DOHH2 (cell line): Measurements from ENCODE around the gene DPPA2.

Experiments
- H3F3A ChIP-seq: fragments of 200-600 bp; sonication (generic), shearing (Covaris generic); 2 replicates; pipeline ENCODE4 v1.6.0; 2016; ENCODE audit warnings: antibody characterized with exemption, mild to moderate bottlenecking; ENCODE audit not compliant: control insufficient read depth, insufficient read depth
- H3K27ac ChIP-seq: fragments of 200-600 bp; sonication (generic); 2 replicates; pipeline ENCODE4 v1.5.1; 2014; ENCODE audit warnings: low read depth, mild to moderate bottlenecking, low read length, moderate library complexity
- H3K27me3 ChIP-seq: fragments of 200-600 bp; sonication (generic); 2 replicates; pipeline ENCODE4 v1.6.1; 2014; ENCODE audit warnings: mild to moderate bottlenecking, low read length, mixed read lengths; ENCODE audit not compliant: control insufficient read depth
- H3K36me3 ChIP-seq: fragments of 200-600 bp; sonication (generic); 2 replicates; pipeline ENCODE4 v1.6.1; 2014; ENCODE audit warnings: mild to moderate bottlenecking, low read length, moderate library complexity, mixed read lengths; ENCODE audit not compliant: control insufficient read depth
- H3K4me1 ChIP-seq: fragments of 200-600 bp; sonication (generic); 2 replicates; pipeline ENCODE4 v1.6.1; 2014; ENCODE audit warnings: mild to moderate bottlenecking, low read length, mixed read lengths; ENCODE audit not compliant: control insufficient read depth
- H3K4me2 ChIP-seq: fragments of 200-600 bp; sonication (generic); 2 replicates; pipeline ENCODE4 v1.6.0; 2014; ENCODE audit warnings: mild to moderate bottlenecking, low read length, moderate library complexity
- H3K4me3 ChIP-seq: fragments of 200-600 bp; sonication (generic); 2 replicates; pipeline ENCODE4 v1.5.1; 2014; ENCODE audit warnings: mild to moderate bottlenecking, low read length, mixed read lengths
- H3K79me2 ChIP-seq: fragments of 200-600 bp; sonication (generic); 2 replicates; pipeline ENCODE4 v1.6.1; 2014; ENCODE audit warnings: mild to moderate bottlenecking, low read length, mixed read lengths; ENCODE audit not compliant: control insufficient read depth
- H3K9me2 ChIP-seq: fragments of 200-600 bp; sonication (generic); replicated peaks from 2 replicates; pipeline ENCODE4 v1.6.1; 2014; ENCODE audit warnings: mild to moderate bottlenecking, low read length, mixed read lengths; ENCODE audit not compliant: control insufficient read depth
- H3K9me3 ChIP-seq: fragments of 200-600 bp; sonication (generic); 2 replicates; pipeline ENCODE4 v1.6.1; 2014; ENCODE audit warnings: antibody characterized with exemption, low read length, mixed read lengths; ENCODE audit not compliant: control insufficient read depth, insufficient read depth
- H4K20me1 ChIP-seq: fragments of 200-600 bp; sonication (generic); 2 replicates; pipeline ENCODE4 v1.6.0; 2014; ENCODE audit warnings: low read depth, mild to moderate bottlenecking, antibody characterized with exemption, low read length, moderate library complexity; ENCODE audit not compliant: control insufficient read depth, insufficient read depth
- EZH2phosphoT487 ChIP-seq: fragments of 200-600 bp; sonication (generic); IDR thresholded peaks from 2 replicates; pipeline ENCODE4 v1.6.1; 2017; ENCODE audit warnings: borderline replicate concordance, mild to moderate bottlenecking, antibody characterized with exemption, low read length, moderate library complexity, mixed read lengths
- TF ChIP-seq, protein P1 (sequence below): fragments of 200-600 bp; sonication (generic); IDR thresholded peaks from one replicate; pipeline ENCODE4 v1.5.1; 2014; ENCODE audit warnings: antibody characterized with exemption, mild to moderate bottlenecking, low read depth, low read length; ENCODE audit not compliant: poor library complexity, severe bottlenecking

Gene DPPA2

DNA sequence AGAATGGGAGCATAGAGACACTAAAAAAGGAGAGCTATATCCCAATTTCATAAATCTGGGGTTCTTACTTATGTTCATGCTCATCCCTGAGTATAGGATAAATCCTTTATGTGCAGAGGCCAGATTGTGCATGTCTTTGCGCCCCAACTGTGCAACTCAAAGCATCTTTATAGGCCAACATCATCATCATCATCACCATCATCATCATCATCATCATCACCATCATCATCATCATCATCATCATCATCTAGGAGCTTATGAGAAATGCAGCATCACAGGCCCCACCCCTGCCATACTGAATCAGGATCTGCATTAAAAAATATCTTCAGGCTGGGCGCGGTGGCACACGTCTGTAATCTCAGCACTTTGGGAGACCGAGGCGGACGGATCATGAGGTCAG, 45.5 kb downstream of the DPPA2 start:
- Histone ChIP-seq H3K9me2 (no peaks in the 10 kb centered on the region), H3K9me3 (no peaks in the 10 kb centered on the region), H3K27ac (no peak overlapping the region), H3K4me2 (no peak overlapping the region), H3K4me1 (no peaks in the 10 kb centered on the region), H4K20me1 (no peaks in the 10 kb centered on the region), H3K36me3 (no peaks in the 10 kb centered on the region), H3F3A (no peaks in the 10 kb centered on the region), H3K79me2 (no peaks in the 10 kb centered on the region), H3K4me3 (no peak overlapping the region), H3K27me3 (no peaks in the 10 kb centered on the region)
- TF ChIP-seq, protein P1, sequence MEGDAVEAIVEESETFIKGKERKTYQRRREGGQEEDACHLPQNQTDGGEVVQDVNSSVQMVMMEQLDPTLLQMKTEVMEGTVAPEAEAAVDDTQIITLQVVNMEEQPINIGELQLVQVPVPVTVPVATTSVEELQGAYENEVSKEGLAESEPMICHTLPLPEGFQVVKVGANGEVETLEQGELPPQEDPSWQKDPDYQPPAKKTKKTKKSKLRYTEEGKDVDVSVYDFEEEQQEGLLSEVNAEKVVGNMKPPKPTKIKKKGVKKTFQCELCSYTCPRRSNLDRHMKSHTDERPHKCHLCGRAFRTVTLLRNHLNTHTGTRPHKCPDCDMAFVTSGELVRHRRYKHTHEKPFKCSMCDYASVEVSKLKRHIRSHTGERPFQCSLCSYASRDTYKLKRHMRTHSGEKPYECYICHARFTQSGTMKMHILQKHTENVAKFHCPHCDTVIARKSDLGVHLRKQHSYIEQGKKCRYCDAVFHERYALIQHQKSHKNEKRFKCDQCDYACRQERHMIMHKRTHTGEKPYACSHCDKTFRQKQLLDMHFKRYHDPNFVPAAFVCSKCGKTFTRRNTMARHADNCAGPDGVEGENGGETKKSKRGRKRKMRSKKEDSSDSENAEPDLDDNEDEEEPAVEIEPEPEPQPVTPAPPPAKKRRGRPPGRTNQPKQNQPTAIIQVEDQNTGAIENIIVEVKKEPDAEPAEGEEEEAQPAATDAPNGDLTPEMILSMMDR = no peak
- no peak for TF ChIP-seq EZH2phosphoT487

DNA sequence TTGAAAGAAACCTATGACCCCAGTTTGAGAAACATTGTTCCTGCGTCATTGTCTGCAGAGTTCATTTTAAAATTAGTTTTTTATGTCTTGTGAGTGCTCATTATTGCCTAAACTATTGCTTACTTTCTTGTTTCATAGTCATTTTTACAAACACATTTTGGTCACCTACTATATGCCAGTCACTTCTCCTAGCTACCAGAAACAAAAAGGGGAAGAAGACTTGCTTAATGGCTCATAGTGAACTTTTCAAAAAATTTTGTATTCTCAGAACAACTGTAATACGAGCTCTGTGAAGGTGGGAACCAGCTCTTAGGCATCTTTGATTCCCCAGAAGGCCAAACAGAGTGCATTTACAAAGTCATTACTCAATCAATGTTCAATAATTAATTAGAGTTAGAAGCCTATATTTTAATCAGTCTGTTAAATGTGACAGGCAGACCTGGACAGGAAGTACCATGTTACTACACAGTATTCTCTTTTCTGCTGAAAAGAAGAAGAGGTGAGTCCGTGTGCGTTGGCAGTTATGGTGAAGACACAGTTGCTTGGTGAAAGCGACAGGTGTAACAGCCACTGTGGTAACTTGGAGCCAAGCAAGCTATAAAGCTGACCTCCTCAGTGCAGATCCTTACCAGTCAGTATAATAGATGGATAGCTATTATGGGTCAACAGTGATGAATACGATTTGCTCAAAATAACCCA, 46.6 kb downstream of the DPPA2 start:
- Histone ChIP-seq H3K27me3 (no peaks in the 10 kb centered on the region), H3K36me3 (no peaks in the 10 kb centered on the region), H3K4me1 (no peaks in the 10 kb centered on the region), H3K9me3 (no peaks in the 10 kb centered on the region), H3K9me2 (no peaks in the 10 kb centered on the region), H3K4me3 (no peak overlapping the region), H3F3A (no peaks in the 10 kb centered on the region), H4K20me1 (no peaks in the 10 kb centered on the region), H3K79me2 (no peaks in the 10 kb centered on the region), H3K4me2 (no peak overlapping the region), H3K27ac (no peak overlapping the region)
- no peak for TF ChIP-seq EZH2phosphoT487
- TF ChIP-seq, protein P1 = no peak

DNA sequence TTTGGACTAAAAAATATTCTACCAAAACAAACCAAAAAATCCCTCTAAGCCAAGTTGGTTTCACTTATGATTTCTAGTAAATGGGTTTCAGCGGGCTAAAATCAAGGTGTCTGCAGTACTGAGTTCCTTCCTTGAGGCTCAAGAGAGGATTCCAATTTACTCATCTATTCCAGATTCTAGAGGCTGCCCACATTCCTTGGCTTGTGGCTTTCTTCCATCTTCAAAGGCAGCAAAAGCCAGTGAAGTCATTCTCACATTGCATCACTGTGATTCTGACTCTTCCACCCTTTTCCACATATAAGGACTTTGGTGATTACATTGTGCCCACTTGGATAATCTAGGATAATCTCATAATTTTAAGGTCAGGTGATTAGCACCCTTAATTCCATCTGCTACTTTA, 48.1 kb downstream of the DPPA2 start:
- no peaks in the 10 kb centered on the region for H3K4me1 ChIP-seq

More for the DNA sequence above, 48.1 kb downstream of the DPPA2 start:
- no peaks in the 10 kb centered on the region for H4K20me1 ChIP-seq
- no peaks in the 10 kb centered on the region for H3K79me2 ChIP-seq
- no peak overlapping the region for H3K27ac ChIP-seq
- H3K4me3 ChIP-seq = no peak overlapping the region
- H3K4me2 ChIP-seq = no peak overlapping the region
- no peaks in the 10 kb centered on the region for H3K36me3 ChIP-seq
- H3K9me3 ChIP-seq = no peaks in the 10 kb centered on the region
- H3K9me2 ChIP-seq = no peaks in the 10 kb centered on the region
- H3K27me3 ChIP-seq = no peaks in the 10 kb centered on the region
- H3F3A ChIP-seq = no peaks in the 10 kb centered on the region
- TF ChIP-seq, protein P1 = no peak
- TF ChIP-seq EZH2phosphoT487 = no peak
